Hepatocyte (in vitro differentiated cells): ENCODE results near the gene DYNC1LI2. TPM values are rescaled to one million over a fixed set of nuclear protein-coding genes. Genes with fewer than 3 reads are reported as not detected.

ENCODE experiments used
- DNase-seq: peaks from one replicate; pipeline ENCODE4 v3.0.0-alpha.2; 2016; ENCODE audit warnings: low spot score
- H2AFZ ChIP-seq: fragments of 200-600 bp; sonication (generic); 2 replicates; pipeline ENCODE4 v1.6.0; 2016; ENCODE audit warnings: antibody characterized with exemption, mild to moderate bottlenecking
- H3K27ac ChIP-seq: fragments of 200-600 bp; sonication (generic); 2 replicates; pipeline ENCODE4 v1.5.1; 2016; ENCODE audit warnings: mild to moderate bottlenecking
- H3K27me3 ChIP-seq: fragments of 200-600 bp; sonication (generic); 2 replicates; pipeline ENCODE4 v1.6.1; 2016
- H3K36me3 ChIP-seq: fragments of 200-600 bp; sonication (generic); replicated peaks from 2 replicates; pipeline ENCODE4 v1.5.1; 2016; ENCODE audit warnings: low read depth; ENCODE audit not compliant: insufficient read depth
- H3K4me1 ChIP-seq: fragments of 200-600 bp; sonication (generic); 2 replicates; pipeline ENCODE4 v1.5.1; 2016; ENCODE audit warnings: mild to moderate bottlenecking, moderate library complexity; ENCODE audit not compliant: insufficient read depth
- H3K4me2 ChIP-seq: fragments of 200-600 bp; sonication (generic); 2 replicates; pipeline ENCODE4 v1.6.0; 2016
- H3K4me3 ChIP-seq: fragments of 200-600 bp; sonication (generic); 2 replicates; pipeline ENCODE4 v1.5.1; 2016; ENCODE audit warnings: mild to moderate bottlenecking
- H3K79me2 ChIP-seq: fragments of 200-600 bp; sonication (generic); 2 replicates; pipeline ENCODE4 v1.6.0; 2017; ENCODE audit warnings: mild to moderate bottlenecking
- H3K9me2 ChIP-seq: fragments of 200-600 bp; sonication (generic); replicated peaks from 2 replicates; pipeline ENCODE4 v1.6.0; 2017; ENCODE audit warnings: mild to moderate bottlenecking; ENCODE audit not compliant: insufficient read depth
- H3K9me3 ChIP-seq: fragments of 200-600 bp; sonication (generic); 2 replicates; pipeline ENCODE4 v1.5.1; 2016; ENCODE audit warnings: low read depth, mild to moderate bottlenecking
- H4K20me1 ChIP-seq: fragments of 200-600 bp; sonication (generic); 2 replicates; pipeline ENCODE4 v1.6.0; 2016; ENCODE audit warnings: mild to moderate bottlenecking; ENCODE audit not compliant: insufficient read depth, poor library complexity, severe bottlenecking
- CTCF ChIP-seq: fragments of 200-600 bp; sonication (generic); IDR thresholded peaks from 2 replicates; pipeline ENCODE4 v1.5.1; 2016; ENCODE audit warnings: antibody characterized with exemption, mild to moderate bottlenecking; ENCODE audit not compliant: poor library complexity
- EZH2 ChIP-seq: fragments of 200-600 bp; sonication (generic); IDR thresholded peaks from 2 replicates; pipeline ENCODE4 v1.6.1; 2016; ENCODE audit warnings: antibody characterized with exemption, mild to moderate bottlenecking, borderline replicate concordance
- EZH2phosphoT487 ChIP-seq: fragments of 200-600 bp; sonication (generic); IDR thresholded peaks from one replicate; pipeline ENCODE4 v1.6.1; 2018; ENCODE audit warnings: antibody characterized with exemption, mild to moderate bottlenecking, low read depth, moderate library complexity; ENCODE audit not compliant: unreplicated experiment, severe bottlenecking
- WGBS: methylation state at CpG from one replicate; pipeline ENCODE4 v1.1.6; 2016; ENCODE audit warnings: low lambda C conversion rate; ENCODE audit errors: missing lambda C conversion rate; 5-methylcytosine and 5-hydroxymethylcytosine counted together
- polyA plus RNA-seq: library from polyadenylated mRNA; unstranded; fragments of >200 nt; fragmentation: Nextera tagmentation; extraction: Ambion mirVana; gene quantifications from 2 replicates; pipeline ENCODE4 v1.2.1, GENCODE V29; 2016
- total RNA-seq: library from RNA; depleted of rRNA; stranded (reverse); fragments of >200 nt; gene quantifications from 2 replicates; pipeline ENCODE4 v1.2.3, GENCODE V29; 2014

DYNC1LI2 gene
- total and polyA plus RNA-seq, 2 experiments from 2014 or later = 97.3 to 99.1 TPM

GRCh38 chr16:66696669-66697630 is 54.5 kb downstream of the DYNC1LI2 start, which contains the start of gene CMTM4:
Gene CMTM4 (minus strand): TSS chr16:66696743. CDS start chr16:66696525, 218 bp downstream.
- no peaks in the 10 kb centered on the region for H3K9me3 ChIP-seq
- peaks cover 13% of the 10 kb centered on the region for H3K4me1 ChIP-seq
- TF ChIP-seq EZH2phosphoT487 (no peak), CTCF (peak; percentile 22)
- DNase-seq = peak; percentile 97
- H3K36me3 ChIP-seq = no peaks in the 10 kb centered on the region
- peaks cover 19% of the 10 kb centered on the region for H4K20me1 ChIP-seq
- WGBS = 13% methylated on average over 31 of the region's 84 CpGs
- H3K4me2 ChIP-seq = peak within 1 kb of the TSS; percentile 99
- peak within 1 kb of the TSS; percentile 96 for H3K27ac ChIP-seq
- H3K4me3 ChIP-seq = peak within 1 kb of the TSS; percentile 91
- H3K79me2 ChIP-seq = peaks cover 36% of the 10 kb centered on the region
- no peaks in the 10 kb centered on the region for H3K9me2 ChIP-seq
- H3K27me3 ChIP-seq = no peaks in the 10 kb centered on the region
- H2AFZ ChIP-seq = peak within 1 kb of the TSS; percentile 100

- Histone ChIP-seq H3K9me3 (no peaks in the 10 kb centered on the region), H3K4me3 (peak overlapping the region; percentile 85), H3K36me3 (no peaks in the 10 kb centered on the region), H3K9me2 (no peaks in the 10 kb centered on the region), H3K4me2 (peak overlapping the region; percentile 93), H4K20me1 (peaks cover 22% of the 10 kb centered on the region), H3K79me2 (peaks cover 45% of the 10 kb centered on the region), H3K4me1 (peaks cover 13% of the 10 kb centered on the region), H3K27ac (peak overlapping the region; percentile 94), H3K27me3 (no peaks in the 10 kb centered on the region), H2AFZ (peak overlapping the region; percentile 83)
- DNase-seq = peak; percentile 73
- 5% methylated on average over 43 of the region's 91 CpGs for WGBS
- no peak for TF ChIP-seq EZH2
These were observed 55.3 kb downstream of the DYNC1LI2 start for GRCh38 chr16:66695935-66696668.

GRCh38 chr16:66695471-66695934 is 55.9 kb downstream of the DYNC1LI2 start:
- H3K4me1 ChIP-seq = peaks cover 13% of the 10 kb centered on the region
- H3K9me3 ChIP-seq = no peaks in the 10 kb centered on the region
- peak overlapping the region; percentile 85 for H3K4me3 ChIP-seq
- H4K20me1 ChIP-seq = peaks cover 22% of the 10 kb centered on the region
- DNase-seq = no peak
- H3K27me3 ChIP-seq = no peaks in the 10 kb centered on the region
- 43% methylated on average over 8 of the region's 8 CpGs for WGBS
- H3K9me2 ChIP-seq = no peaks in the 10 kb centered on the region
- TF ChIP-seq EZH2 (no peak), CTCF (no peak), EZH2phosphoT487 (no peak)
- peak overlapping the region; percentile 93 for H3K4me2 ChIP-seq
- no peaks in the 10 kb centered on the region for H3K36me3 ChIP-seq
- peaks cover 51% of the 10 kb centered on the region for H3K79me2 ChIP-seq
- peak overlapping the region; percentile 83 for H2AFZ ChIP-seq
- H3K27ac ChIP-seq = peak overlapping the region; percentile 94
